ENCODE measurements around the gene NAV1. TPM values are rescaled to one million over a fixed set of nuclear protein-coding genes. Genes with fewer than 3 reads are reported as not detected.

The NAV1 gene
- polyA plus RNA-seq, 2 of the 4 experiments (the other 2 are of a cell fraction) = 3.7 to 8.4 TPM

DNA sequence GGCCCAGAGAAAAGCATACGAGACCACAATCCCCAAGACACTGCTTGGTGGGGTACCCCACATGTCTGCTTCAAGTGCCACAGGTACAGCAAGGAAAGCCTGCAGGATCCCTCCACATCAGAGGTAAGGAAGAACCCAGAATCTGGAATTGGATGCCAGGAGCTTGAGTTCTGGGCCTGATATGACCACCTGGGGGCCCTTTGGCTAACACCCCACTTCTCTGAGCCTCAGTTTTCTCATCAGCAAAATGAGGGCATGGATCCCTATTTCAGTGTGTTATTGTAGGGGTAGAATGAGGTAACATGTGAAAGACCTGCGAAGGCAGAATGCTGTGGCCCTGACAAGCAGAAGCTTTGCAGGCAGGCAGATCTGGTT, 24.5 kb downstream of the NAV1 start:
- ChIA-PET POLR2A (no interaction called here), CTCF (interaction anchor here (1.8 to 13.2 kb wide), 9 partner anchors 10 to 228 kb away, joined by 4 to 437 read pairs (median 74); no protein-coding TSS in a partner anchor)
- TF ChIP-seq HOXB5 (CRISPR knock-in tag; IDR thresholded peaks at IDR 0.05) (no peak), HOXA7 (CRISPR knock-in tag; IDR thresholded peaks at IDR 0.05) (no peak), PHF8 (IDR thresholded peaks at IDR 0.05; ENCODE audit: borderline replicate concordance, low read depth) (no peak), NR3C1 (IDR thresholded peaks at IDR 0.05) (no peak), RCOR1 (IDR thresholded peaks at IDR 0.05; ENCODE audit: low read depth, low read length) (no peak), ELK1 (IDR thresholded peaks at IDR 0.05; ENCODE audit: low read depth, low read length) (no peak), HEYL (CRISPR knock-in tag; IDR thresholded peaks at IDR 0.05) (no peak), RAD21 (conservative IDR thresholded peaks at IDR 0.05 in 1 of 2, IDR thresholded peaks at IDR 0.05 in 1 of 2) (no peak), REST (IDR thresholded peaks at IDR 0.05) (no peak), CEBPB (IDR thresholded peaks at IDR 0.05) (no peak), FOXS1 (CRISPR knock-in tag; IDR thresholded peaks at IDR 0.05) (no peak), NFE2L2 (conservative IDR thresholded peaks at IDR 0.05; ENCODE audit: low read length) (no peak), TFCP2L1 (CRISPR knock-in tag; IDR thresholded peaks at IDR 0.05) (no peak), EHMT2 (IDR thresholded peaks at IDR 0.05; ENCODE audit: low read depth) (no peak), MYC (IDR thresholded peaks at IDR 0.05; ENCODE audit: borderline replicate concordance, low read length) (no peak), POLR2AphosphoS2 (conservative IDR thresholded peaks at IDR 0.05; ENCODE audit: low read length) (no peak), BHLHE40 (IDR thresholded peaks at IDR 0.05; ENCODE audit: low read depth, low read length) (no peak)
- TF ChIP-seq, protein P1, sequence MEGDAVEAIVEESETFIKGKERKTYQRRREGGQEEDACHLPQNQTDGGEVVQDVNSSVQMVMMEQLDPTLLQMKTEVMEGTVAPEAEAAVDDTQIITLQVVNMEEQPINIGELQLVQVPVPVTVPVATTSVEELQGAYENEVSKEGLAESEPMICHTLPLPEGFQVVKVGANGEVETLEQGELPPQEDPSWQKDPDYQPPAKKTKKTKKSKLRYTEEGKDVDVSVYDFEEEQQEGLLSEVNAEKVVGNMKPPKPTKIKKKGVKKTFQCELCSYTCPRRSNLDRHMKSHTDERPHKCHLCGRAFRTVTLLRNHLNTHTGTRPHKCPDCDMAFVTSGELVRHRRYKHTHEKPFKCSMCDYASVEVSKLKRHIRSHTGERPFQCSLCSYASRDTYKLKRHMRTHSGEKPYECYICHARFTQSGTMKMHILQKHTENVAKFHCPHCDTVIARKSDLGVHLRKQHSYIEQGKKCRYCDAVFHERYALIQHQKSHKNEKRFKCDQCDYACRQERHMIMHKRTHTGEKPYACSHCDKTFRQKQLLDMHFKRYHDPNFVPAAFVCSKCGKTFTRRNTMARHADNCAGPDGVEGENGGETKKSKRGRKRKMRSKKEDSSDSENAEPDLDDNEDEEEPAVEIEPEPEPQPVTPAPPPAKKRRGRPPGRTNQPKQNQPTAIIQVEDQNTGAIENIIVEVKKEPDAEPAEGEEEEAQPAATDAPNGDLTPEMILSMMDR (IDR thresholded peaks at IDR 0.05) = no peak
- TF ChIP-seq, protein P2, sequence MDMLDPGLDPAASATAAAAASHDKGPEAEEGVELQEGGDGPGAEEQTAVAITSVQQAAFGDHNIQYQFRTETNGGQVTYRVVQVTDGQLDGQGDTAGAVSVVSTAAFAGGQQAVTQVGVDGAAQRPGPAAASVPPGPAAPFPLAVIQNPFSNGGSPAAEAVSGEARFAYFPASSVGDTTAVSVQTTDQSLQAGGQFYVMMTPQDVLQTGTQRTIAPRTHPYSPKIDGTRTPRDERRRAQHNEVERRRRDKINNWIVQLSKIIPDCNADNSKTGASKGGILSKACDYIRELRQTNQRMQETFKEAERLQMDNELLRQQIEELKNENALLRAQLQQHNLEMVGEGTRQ (IDR thresholded peaks at IDR 0.05) = no peak
- TF ChIP-seq, protein P3, sequence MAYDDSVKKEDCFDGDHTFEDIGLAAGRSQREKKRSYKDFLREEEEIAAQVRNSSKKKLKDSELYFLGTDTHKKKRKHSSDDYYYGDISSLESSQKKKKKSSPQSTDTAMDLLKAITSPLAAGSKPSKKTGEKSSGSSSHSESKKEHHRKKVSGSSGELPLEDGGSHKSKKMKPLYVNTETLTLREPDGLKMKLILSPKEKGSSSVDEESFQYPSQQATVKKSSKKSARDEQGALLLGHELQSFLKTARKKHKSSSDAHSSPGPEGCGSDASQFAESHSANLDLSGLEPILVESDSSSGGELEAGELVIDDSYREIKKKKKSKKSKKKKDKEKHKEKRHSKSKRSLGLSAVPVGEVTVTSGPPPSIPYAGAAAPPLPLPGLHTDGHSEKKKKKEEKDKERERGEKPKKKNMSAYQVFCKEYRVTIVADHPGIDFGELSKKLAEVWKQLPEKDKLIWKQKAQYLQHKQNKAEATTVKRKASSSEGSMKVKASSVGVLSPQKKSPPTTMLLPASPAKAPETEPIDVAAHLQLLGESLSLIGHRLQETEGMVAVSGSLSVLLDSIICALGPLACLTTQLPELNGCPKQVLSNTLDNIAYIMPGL (CRISPR knock-in tag; IDR thresholded peaks at IDR 0.05; ENCODE audit: borderline replicate concordance) = no peak
- Histone ChIP-seq H3K9me3 (no peaks in the 10 kb centered on the region), H3K4me1 (peaks cover 37% of the 10 kb centered on the region), H3K4me3 (no peak overlapping the region), H3K27ac (peak overlapping the region; percentile 60 to 80; a peak in 5 of 6 replicates), H3K4me2 (no peak overlapping the region)
- DNase-seq (ENCODE audit: low read depth in 1 of 2, low spot score in 1 of 2) (no peak), ATAC-seq (no peak), FAIRE-seq (no peak)
- WGBS (ENCODE audit: missing lambda C conversion rate) = 72% methylated on average over 2 of the region's 2 CpGs
